Body of pancreas (tissue), 4 donors: ENCODE data around the gene NF1.

ENCODE experiments used
- CTCF ChIP-seq, 7 experiments: fragments of 450-650 bp in 4 of 7; fragments of 200-600 bp in 3 of 7; sonication (generic) in 3 of 7; IDR thresholded peaks; one replicate each; pipeline ENCODE4 v1.5.1; 2016 to 2019; ENCODE audit warnings: antibody characterized with exemption in 7 of 7
- POLR2A ChIP-seq, 3 donors: fragments of 450-650 bp; IDR thresholded peaks; one replicate each; pipeline ENCODE4 v1.6.1; 2016; ENCODE audit warnings: antibody characterized with exemption in 3 of 3, mild to moderate bottlenecking in 2 of 3

GRCh38 chr17:31415640-31416502, 321.1 kb downstream of the NF1 start:
- TF ChIP-seq CTCF (IDR thresholded peaks at IDR 0.05) = no peak
- no peak for TF ChIP-seq POLR2A (IDR thresholded peaks at IDR 0.05)
